Endothelial cell of umbilical vein (primary cell): ENCODE measurements around the gene FOXP4.

Source experiments
- EZH2 ChIP-seq: IDR thresholded peaks from 2 replicates; pipeline ENCODE4 v1.6.1; 2012; ENCODE audit warnings: borderline replicate concordance, low read depth, mild to moderate bottlenecking, moderate library complexity, low read length, inconsistent platforms; ENCODE audit not compliant: severe bottlenecking
- FOS ChIP-seq: IDR thresholded peaks from 2 replicates; pipeline ENCODE4 v1.6.1; 2011; ENCODE audit warnings: mild to moderate bottlenecking, low read length, moderate library complexity, borderline replicate concordance; ENCODE audit not compliant: insufficient read depth
- POLR2A ChIP-seq: IDR thresholded peaks from 2 replicates; pipeline ENCODE4 v1.6.1; 2012; ENCODE audit warnings: low read depth, mild to moderate bottlenecking, control low read depth, low read length
- POLR2AphosphoS5 ChIP-seq: IDR thresholded peaks from 2 replicates; pipeline ENCODE4 v1.6.1; 2012; ENCODE audit warnings: low read depth, mild to moderate bottlenecking, control low read depth, low read length, moderate library complexity; ENCODE audit not compliant: insufficient read depth
- TF ChIP-seq, protein P1 (sequence below): IDR thresholded peaks from 2 replicates; pipeline ENCODE4 v1.6.1; 2011; ENCODE audit not compliant: insufficient read depth, insufficient read length
- TF ChIP-seq, protein P2 (sequence below), 2 donors: IDR thresholded peaks; 1 replicate in 1 of 2; 2 replicates in 1 of 2; pipeline ENCODE4 v1.5.1; 2011; ENCODE audit warnings: low read length in 2 of 2, mild to moderate bottlenecking in 2 of 2, moderate library complexity in 2 of 2, control low read depth in 1 of 2, inconsistent platforms in 1 of 2, low read depth in 1 of 2; ENCODE audit not compliant: insufficient read depth in 1 of 2; ENCODE audit errors: extremely low read depth in 1 of 2

DNA sequence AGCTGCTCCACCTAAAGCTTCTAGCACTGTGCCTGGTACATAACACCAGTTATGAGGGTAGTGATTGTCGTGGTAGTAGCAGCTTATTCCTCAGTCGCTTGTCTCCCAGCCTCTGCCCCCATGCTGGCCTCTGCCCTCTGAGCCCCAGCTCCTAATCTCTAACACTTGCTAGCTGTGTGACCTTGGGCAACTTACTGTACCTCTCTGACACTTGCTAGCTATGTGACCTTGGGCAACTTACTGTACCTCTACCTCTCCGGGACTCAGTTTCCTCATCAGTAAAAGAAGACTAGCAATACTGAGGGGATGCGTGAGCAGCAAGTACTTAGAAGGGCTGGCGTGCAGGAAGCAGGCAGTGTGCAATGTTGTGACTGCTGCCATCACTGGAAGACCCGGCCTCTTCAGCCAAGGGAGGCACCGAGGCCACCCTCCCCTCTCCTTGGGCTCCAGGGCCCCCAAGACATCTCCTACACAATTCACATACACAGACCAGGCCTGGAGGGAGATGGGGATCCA lies 101.9 kb downstream of the FOXP4 start:
- TF ChIP-seq POLR2AphosphoS5: no peak
- no peak for TF ChIP-seq POLR2A
- TF ChIP-seq, protein P1, sequence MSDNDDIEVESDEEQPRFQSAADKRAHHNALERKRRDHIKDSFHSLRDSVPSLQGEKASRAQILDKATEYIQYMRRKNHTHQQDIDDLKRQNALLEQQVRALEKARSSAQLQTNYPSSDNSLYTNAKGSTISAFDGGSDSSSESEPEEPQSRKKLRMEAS: no peak
- TF ChIP-seq EZH2: no peak
- TF ChIP-seq, protein P2, sequence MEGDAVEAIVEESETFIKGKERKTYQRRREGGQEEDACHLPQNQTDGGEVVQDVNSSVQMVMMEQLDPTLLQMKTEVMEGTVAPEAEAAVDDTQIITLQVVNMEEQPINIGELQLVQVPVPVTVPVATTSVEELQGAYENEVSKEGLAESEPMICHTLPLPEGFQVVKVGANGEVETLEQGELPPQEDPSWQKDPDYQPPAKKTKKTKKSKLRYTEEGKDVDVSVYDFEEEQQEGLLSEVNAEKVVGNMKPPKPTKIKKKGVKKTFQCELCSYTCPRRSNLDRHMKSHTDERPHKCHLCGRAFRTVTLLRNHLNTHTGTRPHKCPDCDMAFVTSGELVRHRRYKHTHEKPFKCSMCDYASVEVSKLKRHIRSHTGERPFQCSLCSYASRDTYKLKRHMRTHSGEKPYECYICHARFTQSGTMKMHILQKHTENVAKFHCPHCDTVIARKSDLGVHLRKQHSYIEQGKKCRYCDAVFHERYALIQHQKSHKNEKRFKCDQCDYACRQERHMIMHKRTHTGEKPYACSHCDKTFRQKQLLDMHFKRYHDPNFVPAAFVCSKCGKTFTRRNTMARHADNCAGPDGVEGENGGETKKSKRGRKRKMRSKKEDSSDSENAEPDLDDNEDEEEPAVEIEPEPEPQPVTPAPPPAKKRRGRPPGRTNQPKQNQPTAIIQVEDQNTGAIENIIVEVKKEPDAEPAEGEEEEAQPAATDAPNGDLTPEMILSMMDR (IDR thresholded peaks at IDR 0.05; ENCODE audit: extremely low read depth in 1 of 2, insufficient read depth in 1 of 2, low read depth in 1 of 2, low read length in 2 of 2): no peak
- no peak for TF ChIP-seq FOS
